ENCODE data around the gene ZNF486.

The ZNF486 gene

DNA sequence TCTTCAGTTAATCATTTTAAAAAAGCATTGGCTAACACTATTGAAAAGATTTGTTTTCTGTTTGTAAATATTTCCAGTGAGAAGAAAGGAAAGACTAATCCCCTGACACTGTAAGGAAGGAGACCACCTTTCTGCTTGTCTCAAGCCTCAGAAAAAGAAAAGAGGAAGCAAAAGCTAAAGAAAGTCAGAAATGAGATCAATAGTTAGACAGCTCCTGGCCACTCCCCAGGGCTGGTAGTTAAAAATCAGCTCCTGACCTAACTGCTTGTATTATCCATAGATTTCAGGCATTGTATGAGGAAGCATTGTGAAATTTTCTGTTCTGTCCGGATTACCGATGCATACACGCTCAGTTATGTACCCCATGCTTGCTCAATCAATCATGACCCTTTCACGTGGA lies 76.6 kb downstream of the ZNF486 start:
- H3K9me3 ChIP-seq (ENCODE audit: insufficient read depth, low read length, severe bottlenecking), result no peaks in the 10 kb centered on the region
- H3K36me3 ChIP-seq (ENCODE audit: insufficient read depth, low read length), result no peaks in the 10 kb centered on the region
- H3K4me1 ChIP-seq (ENCODE audit: insufficient read depth, low read length), result peaks cover 6% of the 10 kb centered on the region
- no peaks in the 10 kb centered on the region; the same call in 1 of the 2 replicates for H3K79me2 ChIP-seq (ENCODE audit: insufficient read depth, low read length)
- H3K27ac ChIP-seq (ENCODE audit: low read length), result no peak overlapping the region
- no peaks in the 10 kb centered on the region for H4K20me1 ChIP-seq (ENCODE audit: insufficient read depth, low read length)
- no peaks in the 10 kb centered on the region for H3K27me3 ChIP-seq (ENCODE audit: insufficient read depth, low read length, poor library complexity)
- TF ChIP-seq EZH2 (IDR thresholded peaks at IDR 0.05; ENCODE audit: borderline replicate concordance, low read depth, low read length, severe bottlenecking), result no peak
- TF ChIP-seq, protein P1, sequence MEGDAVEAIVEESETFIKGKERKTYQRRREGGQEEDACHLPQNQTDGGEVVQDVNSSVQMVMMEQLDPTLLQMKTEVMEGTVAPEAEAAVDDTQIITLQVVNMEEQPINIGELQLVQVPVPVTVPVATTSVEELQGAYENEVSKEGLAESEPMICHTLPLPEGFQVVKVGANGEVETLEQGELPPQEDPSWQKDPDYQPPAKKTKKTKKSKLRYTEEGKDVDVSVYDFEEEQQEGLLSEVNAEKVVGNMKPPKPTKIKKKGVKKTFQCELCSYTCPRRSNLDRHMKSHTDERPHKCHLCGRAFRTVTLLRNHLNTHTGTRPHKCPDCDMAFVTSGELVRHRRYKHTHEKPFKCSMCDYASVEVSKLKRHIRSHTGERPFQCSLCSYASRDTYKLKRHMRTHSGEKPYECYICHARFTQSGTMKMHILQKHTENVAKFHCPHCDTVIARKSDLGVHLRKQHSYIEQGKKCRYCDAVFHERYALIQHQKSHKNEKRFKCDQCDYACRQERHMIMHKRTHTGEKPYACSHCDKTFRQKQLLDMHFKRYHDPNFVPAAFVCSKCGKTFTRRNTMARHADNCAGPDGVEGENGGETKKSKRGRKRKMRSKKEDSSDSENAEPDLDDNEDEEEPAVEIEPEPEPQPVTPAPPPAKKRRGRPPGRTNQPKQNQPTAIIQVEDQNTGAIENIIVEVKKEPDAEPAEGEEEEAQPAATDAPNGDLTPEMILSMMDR (IDR thresholded peaks at IDR 0.05; ENCODE audit: borderline replicate concordance, extremely low read depth, low read length, poor library complexity, severe bottlenecking), result no peak
- H3K9ac ChIP-seq (ENCODE audit: low read depth, low read length), result no peak overlapping the region
- H3K4me3 ChIP-seq (ENCODE audit: low read depth in 1 of 2, low read length in 2 of 2), result no peak overlapping the region
- H2AFZ ChIP-seq (ENCODE audit: low read depth, low read length), result no peak overlapping the region
- H3K4me2 ChIP-seq (ENCODE audit: insufficient read depth, low read length), result no peak overlapping the region
- no peak for DNase-seq
- no peak for ATAC-seq (ENCODE audit: insufficient read depth, low read depth)

DNA sequence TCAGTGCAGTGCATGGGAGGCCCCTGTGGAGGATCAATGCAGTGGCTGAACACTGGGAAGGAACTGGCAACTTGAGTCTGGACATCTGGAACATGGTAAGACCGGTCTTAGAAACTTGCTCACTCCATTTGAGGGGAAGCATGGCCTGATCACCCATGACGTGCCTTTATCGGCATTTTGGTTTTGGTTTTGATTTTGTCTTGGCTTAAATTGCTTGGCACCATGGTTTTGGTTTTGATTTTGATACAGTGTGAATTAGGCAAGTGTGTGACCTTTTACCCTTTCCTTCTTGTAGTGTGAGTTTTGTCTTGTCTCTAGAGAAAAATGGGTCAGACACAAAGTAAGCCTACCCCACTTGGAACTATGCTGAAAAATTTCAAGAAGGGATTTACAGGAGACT lies 77.3 kb downstream of the ZNF486 start:
- DNase-seq, result no peak
- H3K9ac ChIP-seq (ENCODE audit: low read depth, low read length), result no peak overlapping the region
- H3K79me2 ChIP-seq (ENCODE audit: insufficient read depth, low read length), result no peaks in the 10 kb centered on the region
- H4K20me1 ChIP-seq (ENCODE audit: insufficient read depth, low read length), result no peaks in the 10 kb centered on the region
- H2AFZ ChIP-seq (ENCODE audit: low read depth, low read length), result peak overlapping the region; percentile 8; the same call in 1 of the 2 replicates
- TF ChIP-seq, protein P1 (IDR thresholded peaks at IDR 0.05; ENCODE audit: borderline replicate concordance, extremely low read depth, low read length, poor library complexity, severe bottlenecking), result no peak
- no peak for TF ChIP-seq EZH2 (IDR thresholded peaks at IDR 0.05; ENCODE audit: borderline replicate concordance, low read depth, low read length, severe bottlenecking)
- peak; percentile 35; the same call in 1 of the 3 replicates for ATAC-seq (ENCODE audit: insufficient read depth, low read depth)
- no peak overlapping the region for H3K27ac ChIP-seq (ENCODE audit: low read length)
- no peaks in the 10 kb centered on the region for H3K36me3 ChIP-seq (ENCODE audit: insufficient read depth, low read length)
- no peak overlapping the region for H3K4me2 ChIP-seq (ENCODE audit: insufficient read depth, low read length)
- no peaks in the 10 kb centered on the region for H3K4me1 ChIP-seq (ENCODE audit: insufficient read depth, low read length)
- no peaks in the 10 kb centered on the region for H3K27me3 ChIP-seq (ENCODE audit: insufficient read depth, low read length, poor library complexity)
- H3K4me3 ChIP-seq (ENCODE audit: low read depth in 1 of 2, low read length in 2 of 2), result no peak overlapping the region
- H3K9me3 ChIP-seq (ENCODE audit: insufficient read depth, low read length, severe bottlenecking), result no peaks in the 10 kb centered on the region

GRCh38 chr19:20245309-20245708 lies 78.3 kb downstream of the ZNF486 start:
- Histone ChIP-seq H3K4me2 (ENCODE audit: insufficient read depth, low read length) (no peak overlapping the region), H3K79me2 (ENCODE audit: insufficient read depth, low read length) (no peaks in the 10 kb centered on the region), H3K27me3 (ENCODE audit: insufficient read depth, low read length, poor library complexity) (no peaks in the 10 kb centered on the region), H3K36me3 (ENCODE audit: insufficient read depth, low read length) (no peaks in the 10 kb centered on the region), H3K9ac (ENCODE audit: low read depth, low read length) (no peak overlapping the region), H3K9me3 (ENCODE audit: insufficient read depth, low read length, severe bottlenecking) (no peaks in the 10 kb centered on the region), H3K4me3 (ENCODE audit: low read depth in 1 of 2, low read length in 2 of 2) (no peak overlapping the region), H3K27ac (ENCODE audit: low read length) (no peak overlapping the region), H4K20me1 (ENCODE audit: insufficient read depth, low read length) (no peaks in the 10 kb centered on the region), H3K4me1 (ENCODE audit: insufficient read depth, low read length) (no peaks in the 10 kb centered on the region), H2AFZ (ENCODE audit: low read depth, low read length) (no peak overlapping the region)
- TF ChIP-seq EZH2 (IDR thresholded peaks at IDR 0.05; ENCODE audit: borderline replicate concordance, low read depth, low read length, severe bottlenecking), result no peak
- TF ChIP-seq, protein P1 (IDR thresholded peaks at IDR 0.05; ENCODE audit: borderline replicate concordance, extremely low read depth, low read length, poor library complexity, severe bottlenecking), result no peak
- no peak for DNase-seq
- ATAC-seq (ENCODE audit: insufficient read depth, low read depth), result no peak
